ENCODE measurements around the gene SSH3.

Gene SSH3

GRCh38 chr11:67323526-67323925, 20.2 kb downstream of the SSH3 start:
- DNase-seq (ENCODE audit: low read depth in 1 of 2, low spot score in 1 of 2), result no peak
- TF ChIP-seq CTCF (IDR thresholded peaks at IDR 0.05; ENCODE audit: insufficient read depth, low read length), result no peak
- TF ChIP-seq GABPA (IDR thresholded peaks at IDR 0.05; ENCODE audit: low read depth), result no peak
- no peak for TF ChIP-seq REST (IDR thresholded peaks at IDR 0.05; ENCODE audit: insufficient replicate concordance, low read depth)
- no peak overlapping the region for H3K27ac ChIP-seq (replicated peaks)

GRCh38 chr11:67332081-67332691, 28.9 kb downstream of the SSH3 start:
- Histone ChIP-seq H3K27ac (replicated peaks) (no peak overlapping the region), H3K27me3 (ENCODE audit: insufficient read depth, poor library complexity, severe bottlenecking) (no peaks in the 10 kb centered on the region), H3K4me3 (replicated peaks; ENCODE audit: insufficient read depth, low read length) (no peak overlapping the region)
- TF ChIP-seq SPI1 (IDR thresholded peaks at IDR 0.05; ENCODE audit: borderline replicate concordance, low read depth) (no peak), CTCF (IDR thresholded peaks at IDR 0.05; ENCODE audit: insufficient read depth, low read length) (no peak), GABPA (IDR thresholded peaks at IDR 0.05; ENCODE audit: low read depth) (no peak), REST (IDR thresholded peaks at IDR 0.05; ENCODE audit: insufficient replicate concordance, low read depth) (no peak), POLR2AphosphoS5 (IDR thresholded peaks at IDR 0.05; ENCODE audit: low read depth) (no peak)
- no peak for DNase-seq (ENCODE audit: low read depth in 1 of 2, low spot score in 1 of 2)

More at GRCh38 chr11:67323526-67323925, 20.2 kb downstream of the SSH3 start:
- Histone ChIP-seq H3K4me3 (replicated peaks; ENCODE audit: insufficient read depth, low read length) (no peak overlapping the region), H3K27me3 (ENCODE audit: insufficient read depth, poor library complexity, severe bottlenecking) (no peaks in the 10 kb centered on the region)

GRCh38 chr11:67337257-67337656, 33.9 kb downstream of the SSH3 start:
- TF ChIP-seq GABPA (IDR thresholded peaks at IDR 0.05; ENCODE audit: low read depth), result no peak
- no peak for TF ChIP-seq REST (IDR thresholded peaks at IDR 0.05; ENCODE audit: insufficient replicate concordance, low read depth)
- no peak for TF ChIP-seq SPI1 (IDR thresholded peaks at IDR 0.05; ENCODE audit: borderline replicate concordance, low read depth)
- TF ChIP-seq CTCF (IDR thresholded peaks at IDR 0.05; ENCODE audit: insufficient read depth, low read length), result no peak
- no peak for TF ChIP-seq POLR2AphosphoS5 (IDR thresholded peaks at IDR 0.05; ENCODE audit: low read depth)
- no peak overlapping the region for H3K27ac ChIP-seq (replicated peaks)
- DNase-seq (ENCODE audit: low read depth in 1 of 2, low spot score in 1 of 2), result no peak
- H3K4me3 ChIP-seq (replicated peaks; ENCODE audit: insufficient read depth, low read length), result no peak overlapping the region
- H3K27me3 ChIP-seq (ENCODE audit: insufficient read depth, poor library complexity, severe bottlenecking), result no peaks in the 10 kb centered on the region

Measured in HL-60 (cell line).